ENCODE results near the gene IFITM5.

The IFITM5 gene

DNA sequence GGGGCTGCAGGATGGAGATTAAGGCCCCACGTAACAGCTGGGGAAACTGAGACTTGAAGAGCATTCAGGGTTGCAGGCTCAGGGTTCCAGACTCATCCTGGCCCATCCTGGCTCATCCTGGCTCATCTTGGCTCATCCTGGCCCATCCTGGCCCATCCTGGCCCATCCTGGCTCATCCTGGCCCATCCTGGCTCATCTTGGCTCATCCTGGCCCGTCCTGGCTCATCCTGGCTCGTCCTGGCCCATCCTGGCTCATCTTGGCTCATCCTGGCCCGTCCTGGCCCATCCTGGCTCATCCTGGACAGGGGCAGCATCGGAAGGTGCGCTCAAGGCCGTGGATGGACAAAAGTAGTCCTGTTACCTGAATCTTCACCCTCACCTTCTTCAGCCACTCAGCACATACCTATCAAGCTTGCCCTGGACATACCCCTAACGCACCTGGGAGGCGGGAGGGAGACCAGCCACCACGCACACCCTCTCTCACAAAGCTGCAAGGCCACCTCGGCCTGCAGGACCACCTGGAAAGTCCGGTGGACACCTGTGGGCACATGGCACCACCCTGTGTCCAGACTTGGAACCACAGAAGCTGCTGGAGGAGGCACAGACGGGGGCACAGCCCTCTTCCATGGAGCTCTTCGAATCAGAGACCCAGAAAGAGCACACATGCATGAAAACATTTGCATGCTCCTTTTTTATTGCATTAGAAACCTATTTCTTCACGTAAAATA is 41.4 kb downstream of the IFITM5 start:
- DNase-seq, result peak; percentile 36

DNA sequence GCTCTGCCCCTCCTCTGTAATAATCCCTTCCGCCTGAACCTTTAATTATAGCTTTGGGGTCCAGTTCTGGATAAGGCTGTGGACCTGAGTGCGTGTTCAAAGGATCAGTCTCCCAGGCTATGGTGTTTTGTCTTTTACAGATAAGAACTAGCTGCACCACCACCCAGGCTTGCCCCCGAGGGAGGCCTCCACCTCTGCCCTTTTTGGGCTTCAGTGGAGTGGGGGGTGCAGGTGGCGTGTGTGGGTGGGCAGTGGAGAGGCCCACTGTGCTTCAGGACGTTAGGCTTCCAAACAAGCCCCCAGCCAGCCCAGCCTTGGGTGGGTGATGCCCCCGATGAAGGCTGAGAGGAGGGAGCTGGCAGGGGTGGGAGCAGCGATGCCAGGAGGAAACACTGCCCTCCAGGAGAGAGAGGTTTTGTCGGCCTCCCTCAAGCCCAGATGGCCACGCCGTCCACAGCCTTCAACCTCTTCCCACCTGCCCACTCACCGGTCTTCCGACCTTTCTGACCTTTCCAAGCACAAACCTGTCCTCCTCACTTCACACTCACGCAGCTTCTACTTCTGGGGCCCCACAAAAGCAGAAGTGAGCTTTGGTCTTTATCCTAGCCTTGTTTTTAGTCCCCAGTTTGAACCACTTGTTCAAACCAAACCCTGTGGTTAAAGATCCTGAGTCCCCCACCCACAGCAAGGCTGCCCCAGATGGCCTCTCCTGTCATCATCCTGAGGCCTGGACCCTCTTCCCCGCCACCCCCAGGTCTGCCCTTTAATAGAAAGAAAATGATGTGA is 42.2 kb downstream of the IFITM5 start:
- no peak for DNase-seq

DNA sequence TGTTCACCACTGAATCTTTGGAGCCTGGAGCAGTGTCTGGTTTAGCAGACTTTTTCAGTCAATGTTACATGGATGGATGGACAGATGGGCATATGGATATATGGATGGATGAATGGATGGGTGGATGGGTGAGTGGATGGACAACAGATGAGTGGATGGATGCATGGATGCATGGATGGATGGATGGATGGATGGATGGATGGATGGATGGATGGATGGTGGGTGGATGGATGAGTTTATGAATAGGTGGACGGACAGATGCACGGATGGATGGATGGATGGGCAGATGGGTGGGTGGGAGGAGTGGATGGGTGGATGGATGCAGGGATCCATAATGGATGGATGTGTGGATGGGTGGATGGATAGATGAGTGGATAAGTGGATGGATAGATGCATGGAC is 43.5 kb downstream of the IFITM5 start:
- DNase-seq, result no peak

DNA sequence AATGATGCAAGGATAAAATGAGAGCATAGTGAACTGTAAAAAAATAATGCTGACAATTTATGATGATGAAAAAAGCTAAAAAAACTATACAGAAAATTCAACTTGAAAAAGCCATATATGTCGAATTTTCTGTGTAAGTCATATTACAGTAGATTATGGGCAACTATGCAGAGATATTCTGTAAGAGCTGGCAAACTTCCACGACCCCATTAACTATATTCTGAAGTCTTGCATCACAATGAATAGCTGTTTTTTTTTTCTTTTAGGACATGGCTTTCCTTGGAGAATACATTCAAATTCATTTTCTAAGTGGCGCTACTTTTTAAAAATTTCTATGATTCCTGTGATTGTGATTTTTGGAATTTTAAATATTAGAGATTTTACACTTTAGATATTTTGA is 44.1 kb downstream of the IFITM5 start:
- no peak for DNase-seq

DNA sequence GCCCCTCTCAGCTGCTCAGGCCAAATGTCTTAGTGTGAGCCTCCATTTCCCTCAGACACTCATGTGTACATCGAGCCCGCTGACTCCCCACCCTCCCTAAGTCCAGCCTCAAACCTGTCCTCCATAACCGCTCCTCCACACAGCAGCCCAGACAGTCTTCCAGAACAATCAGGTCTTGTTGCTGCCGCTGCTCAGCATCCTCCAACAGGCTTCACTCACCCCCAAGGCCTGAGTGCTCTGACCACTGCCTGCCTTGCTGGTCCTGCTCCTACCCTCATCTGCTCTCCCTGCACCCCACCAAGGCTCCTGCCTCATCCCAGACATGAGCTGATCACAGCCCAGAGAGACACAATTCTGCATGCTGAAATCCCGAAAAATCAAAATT is 45.4 kb downstream of the IFITM5 start:
- no peak for DNase-seq

DNA sequence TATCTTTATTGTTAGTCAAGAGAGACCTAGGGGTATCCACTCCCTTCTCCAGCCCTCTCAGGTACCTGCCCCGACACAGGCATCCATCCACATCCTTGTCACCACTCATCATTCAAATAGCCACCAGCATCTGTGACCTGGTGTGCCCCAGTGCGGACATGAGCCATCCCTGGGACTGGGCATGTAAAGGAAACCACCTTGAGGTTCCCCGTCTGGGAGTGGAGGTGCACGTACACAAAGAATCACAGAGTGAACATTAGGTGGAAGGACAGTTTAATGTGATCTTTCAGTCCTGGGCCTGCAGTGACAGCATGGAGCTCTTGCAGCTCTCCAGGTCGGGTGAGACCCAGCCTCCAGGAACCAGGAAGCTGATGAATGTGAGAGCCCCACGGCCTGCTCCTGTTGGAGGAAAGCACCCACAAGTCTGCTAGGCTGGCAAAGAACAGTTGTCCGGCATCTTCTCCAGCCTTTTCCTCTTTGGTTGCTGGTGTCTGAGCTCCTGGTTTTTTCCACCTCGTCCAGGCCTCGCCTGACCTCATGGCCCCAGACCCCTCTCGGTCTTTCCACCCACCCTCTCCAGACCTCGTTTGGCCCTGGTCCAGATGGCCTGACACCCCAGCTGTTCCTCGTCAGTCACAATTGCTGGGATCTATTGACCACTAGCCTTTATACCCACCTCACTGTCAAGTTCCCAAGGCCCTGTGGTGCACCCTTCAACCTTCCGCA is 46.0 kb downstream of the IFITM5 start:
- no peak for DNase-seq

DNA sequence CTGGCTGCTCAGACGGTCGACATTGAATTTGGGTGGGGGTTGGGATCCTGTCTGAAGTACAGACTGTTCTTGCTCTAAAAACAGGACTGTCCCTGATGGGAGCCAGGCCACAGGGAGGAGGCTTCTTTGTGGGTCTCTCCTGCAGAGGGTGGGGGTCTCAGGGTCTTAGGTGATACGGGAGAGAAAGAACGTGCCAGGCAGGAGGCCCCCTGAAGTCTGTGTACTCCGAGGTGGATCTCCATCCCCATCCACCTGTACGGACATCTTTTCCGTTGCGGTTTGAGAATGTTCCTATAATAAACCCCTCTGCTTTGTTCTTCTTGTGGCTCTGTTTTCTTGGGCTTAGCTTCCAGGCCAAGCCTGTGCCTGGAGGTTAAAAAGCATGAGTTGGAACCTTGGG is 46.7 kb downstream of the IFITM5 start:
- no peak for DNase-seq

DNA sequence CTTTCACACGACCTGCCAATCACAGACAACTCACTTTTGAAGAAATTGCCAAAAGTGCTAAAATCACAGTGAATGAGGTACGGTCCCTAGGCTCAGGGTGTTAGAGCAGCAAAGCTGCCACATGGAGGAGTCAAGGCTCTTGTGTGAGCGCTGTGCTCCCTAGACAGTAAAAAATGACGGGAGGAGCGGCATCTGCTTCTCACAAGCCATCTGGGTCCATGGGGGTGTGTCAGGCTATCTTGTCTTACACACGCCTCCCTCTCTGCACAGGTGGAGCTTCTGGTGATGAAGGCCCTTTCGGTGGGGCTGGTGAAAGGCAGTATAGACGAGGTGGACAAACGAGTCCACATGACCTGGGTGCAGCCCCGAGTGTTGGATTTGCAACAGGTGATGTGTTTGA is 47.8 kb downstream of the IFITM5 start:
- no peak for DNase-seq

DNA sequence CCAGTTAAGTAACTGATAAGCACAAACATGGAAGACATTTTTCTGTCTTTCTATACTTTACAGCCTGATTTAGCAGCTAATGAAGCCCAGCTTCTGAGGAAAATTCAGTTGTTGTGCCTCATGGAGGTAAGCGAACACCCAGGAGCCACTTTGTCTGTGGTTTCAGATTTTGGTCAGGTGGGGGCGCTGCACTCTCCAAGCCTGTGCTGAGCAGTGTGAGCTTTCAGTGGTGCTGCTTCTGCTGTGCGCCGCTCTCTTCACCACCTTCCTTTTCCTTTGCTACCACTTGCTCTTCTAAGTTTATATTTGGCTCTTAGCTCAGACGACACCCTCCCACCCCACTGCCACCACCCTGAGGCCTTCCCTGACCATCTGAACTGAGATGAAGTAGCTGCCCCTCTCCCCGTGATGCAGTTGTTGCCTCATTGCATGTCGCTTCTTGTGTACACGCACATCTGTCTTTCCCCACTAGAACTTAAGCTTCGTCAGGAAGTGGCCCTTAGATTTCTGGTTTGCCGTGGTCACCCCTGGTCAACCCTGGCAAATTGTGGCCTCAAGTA is 48.5 kb downstream of the IFITM5 start:
- no peak for DNase-seq

DNA sequence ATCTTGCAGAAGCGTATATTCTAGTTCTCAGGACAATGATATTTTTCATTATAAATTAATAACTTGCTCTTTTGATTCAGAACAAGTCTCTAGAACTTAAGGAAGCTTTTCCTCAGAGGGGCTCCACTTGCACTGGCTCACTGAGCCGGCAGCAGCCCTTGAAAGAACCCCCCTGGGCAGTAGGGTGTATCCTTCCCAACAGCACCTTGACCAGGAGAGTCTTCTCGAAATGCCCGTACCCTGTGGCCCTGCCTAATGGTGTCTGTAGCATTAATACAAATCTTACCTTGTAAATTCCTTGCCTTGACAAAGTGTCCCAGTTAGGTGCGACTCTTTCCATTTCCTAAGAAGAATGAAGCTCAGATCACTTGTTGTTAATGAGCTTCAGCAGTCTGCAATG is 49.1 kb downstream of the IFITM5 start:
- DNase-seq, result no peak

DNA sequence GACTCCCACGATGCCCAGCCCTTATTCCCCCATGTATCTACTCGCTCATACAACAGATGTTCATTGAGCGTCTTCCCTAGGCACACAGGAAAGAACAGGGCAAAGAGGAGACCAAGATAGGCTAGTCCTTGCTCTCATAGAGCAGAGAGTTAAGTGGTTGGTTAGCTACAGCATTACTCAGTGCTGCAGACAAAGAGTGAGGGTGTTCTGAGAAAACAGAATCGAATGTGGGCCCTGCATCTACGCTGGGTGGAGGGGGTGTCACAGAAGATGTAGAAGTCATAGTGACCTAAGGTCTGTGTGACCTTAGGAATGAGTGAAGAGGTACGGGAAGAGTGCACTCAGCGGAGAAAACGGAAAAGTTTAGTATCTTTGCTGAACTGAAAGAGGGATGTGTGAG is 50.3 kb downstream of the IFITM5 start:
- no peak for DNase-seq

Data from COR-L47 (cell line).